Astrocyte of the hippocampus (primary cell): ENCODE measurements around the gene ULK2.
"Not testable (repeated sequence)": the region's sequence is repeated elsewhere in the genome, so short reads cannot be mapped to it uniquely, and the experiment has no call there.

ENCODE experiments used
- DNase-seq: peaks from one replicate; pipeline ENCODE4 v3.0.0; 2011; ENCODE audit warnings: low read depth, low spot score

ULK2 gene

GRCh38 chr17:19867329-19868078 is at the start of gene ULK2:
TSS of gene ULK2 (minus strand) at chr17:19867936. CDS start at chr17:19867417, 519 bp downstream.
- DNase-seq: peak; percentile 92

DNA sequence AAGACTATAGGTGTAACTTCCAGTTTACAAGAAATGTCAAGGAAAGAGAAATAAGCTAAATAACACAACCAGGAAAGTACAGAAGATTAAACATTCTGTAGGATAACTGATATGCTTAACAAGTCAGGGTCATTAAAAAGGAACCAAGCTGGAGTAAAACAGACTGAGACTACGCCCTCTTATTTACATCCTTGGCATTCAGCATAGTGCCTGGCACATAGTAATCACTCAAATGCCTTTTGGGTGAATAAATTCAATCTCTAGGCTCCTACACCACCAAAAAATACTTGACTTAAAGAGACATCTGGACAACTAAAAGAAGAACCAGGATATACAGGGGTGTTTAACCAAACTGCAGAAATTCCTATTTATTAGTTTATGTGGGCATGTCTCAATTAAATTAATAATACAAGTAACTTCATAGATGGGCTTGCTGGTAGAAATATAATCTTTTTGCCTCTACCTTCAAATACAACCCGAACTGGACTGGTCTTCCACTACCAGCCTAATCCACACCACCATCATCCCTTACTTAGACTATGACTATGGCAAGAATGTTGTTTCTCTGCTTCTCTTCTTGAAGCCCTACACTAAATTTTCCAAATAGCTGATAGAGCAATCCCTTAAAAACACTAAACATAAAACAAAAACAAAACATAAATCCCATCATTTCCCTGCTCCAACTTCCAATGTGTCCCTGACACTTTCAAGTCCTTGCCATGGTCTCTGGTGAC is 47.7 kb upstream of the ULK2 start:
- DNase-seq: no peak

DNA sequence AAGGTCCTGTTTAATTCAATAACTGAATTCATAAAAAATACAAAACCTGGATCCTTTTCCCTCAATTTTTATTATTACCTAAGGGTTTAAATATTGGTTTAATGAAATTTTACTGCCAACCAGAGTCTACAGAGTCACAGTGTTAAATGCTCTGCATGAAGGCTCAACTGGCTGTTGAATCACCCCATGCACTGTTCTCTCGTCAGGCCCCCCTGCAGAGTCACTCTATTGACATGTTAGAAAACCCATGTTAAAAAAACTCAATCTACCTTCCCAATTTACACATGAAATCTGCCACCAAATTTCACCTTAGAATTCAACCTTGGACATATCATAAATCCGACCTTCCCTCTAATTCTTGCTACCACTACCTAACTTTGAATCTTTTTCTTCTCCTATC is 43.3 kb upstream of the ULK2 start:
- DNase-seq: no peak

GRCh38 chr17:19909139-19909538 is 41.4 kb upstream of the ULK2 start:
- DNase-seq: no peak

DNA sequence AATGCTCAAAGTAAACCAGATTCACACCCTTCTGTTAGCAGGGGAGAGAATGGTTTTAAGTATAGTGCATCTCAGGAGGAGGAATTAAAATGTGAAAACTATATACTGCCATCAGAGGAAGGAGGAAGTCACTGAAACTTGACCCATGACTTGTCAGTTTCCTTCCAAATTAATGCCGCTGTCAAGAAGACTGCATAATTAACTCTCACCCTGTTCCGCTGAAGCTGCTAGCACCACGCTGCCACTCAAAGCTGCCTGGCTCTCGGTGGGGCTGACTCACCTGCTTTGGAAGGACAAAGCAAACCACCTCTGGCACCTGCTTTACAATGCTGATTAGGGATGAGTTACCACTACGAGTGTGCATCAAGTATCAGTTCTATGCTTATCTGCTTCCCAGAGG is 37.8 kb upstream of the ULK2 start:
- DNase-seq: peak; percentile 33

DNA sequence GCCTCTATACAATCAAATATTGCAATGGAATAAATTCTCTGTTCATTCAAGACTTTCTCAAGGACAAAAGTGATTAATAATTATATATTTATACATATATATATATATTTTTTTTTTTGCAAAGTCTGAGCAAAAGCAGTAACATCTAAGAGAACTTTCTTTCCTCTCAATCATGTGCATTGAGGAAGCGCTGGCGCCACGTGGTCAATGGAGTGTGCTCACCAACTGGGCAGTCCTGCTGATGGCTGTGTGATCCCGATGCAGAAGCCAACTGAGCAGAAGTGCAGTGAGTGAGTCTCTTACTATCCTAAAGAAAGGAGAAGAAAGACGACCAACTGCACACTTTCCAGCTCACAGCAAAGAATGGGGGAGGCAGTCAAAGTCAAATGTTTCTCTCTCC is 37.2 kb upstream of the ULK2 start:
- no peak for DNase-seq

- peak; percentile 17 for DNase-seq
Observed at GRCh38 chr17:19904412-19904811, 36.7 kb upstream of the ULK2 start.

DNA sequence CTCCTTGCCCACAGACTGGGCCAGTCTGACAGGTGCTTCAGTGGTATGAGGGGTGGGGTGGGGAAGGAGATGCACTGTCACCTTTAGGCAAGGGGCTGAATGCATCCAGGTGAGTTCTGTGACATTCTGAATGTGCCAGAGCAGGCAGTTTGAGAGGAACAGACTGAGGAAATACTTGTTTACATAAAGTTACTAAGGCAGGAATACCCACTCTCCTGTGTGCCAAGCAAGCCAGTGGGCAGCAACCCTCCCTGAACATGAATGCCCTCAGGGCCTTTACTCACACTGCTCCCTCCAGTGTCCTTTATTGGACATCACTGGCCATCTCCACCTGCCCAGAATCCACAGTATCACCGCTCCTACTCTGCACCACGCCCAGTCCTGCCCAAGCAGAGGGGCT is 33.1 kb upstream of the ULK2 start:
- DNase-seq: no peak

DNA sequence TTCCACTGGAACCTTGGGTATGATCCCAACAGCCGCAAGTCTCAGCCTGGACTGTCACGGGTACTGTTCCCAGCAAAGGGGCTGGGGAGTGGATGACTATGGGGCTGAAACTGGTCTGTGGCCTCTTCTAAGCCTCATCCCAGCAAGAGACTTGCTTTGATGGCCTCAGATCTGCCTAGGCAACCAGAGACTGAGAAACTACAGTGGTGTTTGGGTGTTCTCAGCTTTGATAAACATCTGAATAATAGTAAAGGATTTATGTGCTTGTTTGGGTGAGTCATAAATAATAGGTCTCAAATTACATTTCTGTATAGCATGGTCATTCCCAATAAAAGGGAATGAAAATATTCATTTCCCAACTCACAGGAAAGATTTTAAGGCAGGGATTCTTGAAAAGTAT is 30.2 kb upstream of the ULK2 start:
- peak; percentile 46 for DNase-seq

GRCh38 chr17:19897090-19897837 is 29.5 kb upstream of the ULK2 start:
- DNase-seq: no peak

DNA sequence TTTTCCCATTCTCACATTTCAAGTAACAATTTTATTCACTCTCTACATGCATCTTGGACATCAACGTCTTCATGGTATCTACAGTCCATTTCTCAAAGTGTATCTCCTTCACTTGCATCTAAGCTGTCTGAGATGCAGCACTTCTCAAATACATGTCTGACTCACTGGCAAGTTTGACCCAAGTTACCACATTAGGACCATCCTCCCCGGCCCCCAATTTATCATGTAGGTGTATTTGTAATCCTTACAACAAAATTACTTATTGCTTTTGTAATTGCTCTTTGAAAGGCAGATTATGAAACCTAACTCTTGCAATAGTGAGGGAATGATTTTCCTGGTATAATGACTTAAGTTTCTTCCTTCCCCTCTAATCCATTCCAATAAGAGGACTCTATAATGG is 28.9 kb upstream of the ULK2 start:
- no peak for DNase-seq

- not testable (repeated sequence) for DNase-seq
Observed at GRCh38 chr17:19890554-19890953, 22.8 kb upstream of the ULK2 start.

- not testable (repeated sequence) for DNase-seq
Observed at GRCh38 chr17:19890001-19890400, 22.3 kb upstream of the ULK2 start.

GRCh38 chr17:19886116-19886515 is 18.4 kb upstream of the ULK2 start:
- no peak for DNase-seq

DNA sequence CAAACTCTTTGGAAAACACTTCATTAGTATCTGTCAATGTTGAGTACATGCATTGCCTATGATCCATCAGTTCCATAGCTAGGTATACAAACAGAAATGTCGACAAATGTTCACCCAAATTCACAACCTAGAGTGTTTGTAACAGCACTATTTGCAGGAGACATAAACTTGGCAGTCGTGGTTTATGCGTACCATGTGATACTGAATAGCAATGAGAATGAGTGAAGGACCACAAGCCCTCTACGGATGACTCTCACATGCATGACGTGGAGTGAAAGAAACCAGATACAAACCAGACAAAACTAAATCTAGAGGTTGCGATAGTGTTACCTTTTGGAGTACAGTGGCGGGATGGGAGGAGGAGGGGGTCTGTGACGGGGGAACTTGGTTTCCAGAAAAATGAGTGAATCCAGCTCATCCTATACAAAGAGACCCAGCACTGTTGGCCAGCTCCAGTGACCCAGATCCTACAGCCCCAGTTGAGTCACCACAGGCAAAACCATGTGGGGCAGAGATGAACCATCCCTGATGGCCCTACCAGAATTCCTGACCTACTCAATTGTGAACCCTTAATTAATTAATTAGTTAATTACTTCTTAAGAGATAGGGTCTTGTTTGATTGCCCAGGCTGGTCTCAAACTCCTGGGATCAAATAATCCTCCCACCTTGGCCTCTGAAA is 15.9 kb upstream of the ULK2 start:
- DNase-seq: no peak

- no peak for DNase-seq
Observed at GRCh38 chr17:19880393-19880792, 12.7 kb upstream of the ULK2 start.

GRCh38 chr17:19877364-19877945 is 9.7 kb upstream of the ULK2 start:
- no peak for DNase-seq

DNA sequence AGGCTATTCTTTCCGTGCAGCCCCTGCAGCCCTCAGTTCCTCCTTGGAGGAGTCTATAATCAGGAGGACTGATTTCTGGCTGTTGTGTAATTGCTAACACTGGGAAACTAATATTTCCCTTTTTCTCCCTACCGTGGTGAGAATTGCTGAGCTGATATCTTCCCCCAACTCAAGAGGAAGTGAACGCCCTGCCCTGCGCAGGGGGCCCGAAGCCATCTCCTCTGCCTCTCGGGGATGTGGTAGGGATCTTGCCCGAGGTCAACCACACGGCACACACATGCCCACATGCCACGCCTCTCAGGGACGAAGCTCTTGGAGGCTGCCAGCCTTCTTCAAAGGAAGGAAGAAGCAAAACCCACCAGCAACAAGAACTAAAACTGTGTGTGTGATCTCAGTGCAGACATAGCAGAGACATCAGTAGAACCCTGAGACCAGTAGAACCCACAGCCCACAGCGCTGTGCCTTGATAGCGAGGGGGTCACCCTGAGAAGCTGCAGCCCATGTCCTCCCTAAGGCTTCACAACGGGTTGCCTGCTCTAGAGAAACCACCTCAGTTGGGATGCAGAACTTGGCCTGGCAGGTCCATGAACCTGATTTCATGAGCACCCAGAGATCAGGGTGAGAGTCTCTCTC is 8.9 kb upstream of the ULK2 start:
- no peak for DNase-seq

- no peak for DNase-seq
Observed at GRCh38 chr17:19874256-19874655, 6.5 kb upstream of the ULK2 start.

- no peak for DNase-seq
Observed at GRCh38 chr17:19873346-19873745, 5.6 kb upstream of the ULK2 start.

GRCh38 chr17:19868079-19868395 is 301 bp upstream of the ULK2 start:
- no peak for DNase-seq

DNA sequence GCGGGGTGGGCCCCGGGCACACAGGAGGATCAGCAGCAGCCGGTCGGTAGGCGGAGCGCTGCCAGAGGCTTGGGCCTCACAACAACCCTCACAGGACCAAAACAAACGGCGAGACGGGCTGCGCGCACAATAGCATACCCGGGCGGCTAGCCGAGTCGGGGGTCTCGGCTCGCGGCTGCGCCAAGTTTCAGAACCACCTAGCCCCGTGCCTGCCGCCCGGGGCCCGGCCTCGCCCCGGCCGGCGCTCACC is 732 bp downstream of the ULK2 start:
- peak; percentile 85 for DNase-seq
